K562 (cell line): ENCODE measurements around the gene HARS1.

Experiments used
- CREB1 ChIP-seq, 2 experiments: sonication (generic) in 1 of 2; formaldehyde crosslinking in 1 of 2; IDR thresholded peaks; 2 replicates each; pipeline versions ENCODE4 v1.6.1 to v1.8.0; 2012 to 2022; ENCODE audit warnings: inconsistent platforms in 1 of 2, mild to moderate bottlenecking in 1 of 2, missing genetic modification reagents in 1 of 2, moderate library complexity in 1 of 2
- FOS ChIP-seq: IDR thresholded peaks from 3 replicates; pipeline ENCODE4 v1.6.1; 2011; ENCODE audit not compliant: insufficient read length; ENCODE audit errors: extremely low read depth
- HOXB6 ChIP-seq: fragments of 250-450 bp; sonication (Bioruptor Pico); IDR thresholded peaks from 2 replicates; pipeline ENCODE4 v1.5.1; 2022; ENCODE audit warnings: mild to moderate bottlenecking, borderline replicate concordance
- NCOR1 ChIP-seq: fragments of 450-650 bp; IDR thresholded peaks from 2 replicates; pipeline ENCODE4 v1.6.1; 2016; ENCODE audit warnings: mild to moderate bottlenecking, moderate library complexity
- NFIC ChIP-seq: fragments of 450-650 bp; IDR thresholded peaks from 2 replicates; pipeline ENCODE4 v1.6.1; 2017; ENCODE audit warnings: mild to moderate bottlenecking, inconsistent platforms
- TEAD4 ChIP-seq, 2 experiments: sonication (generic) in 1 of 2; formaldehyde crosslinking in 1 of 2; IDR thresholded peaks; 2 replicates each; pipeline versions ENCODE4 v1.6.1 to v1.8.0; 2012 to 2022; ENCODE audit warnings: borderline replicate concordance in 1 of 2, inconsistent platforms in 1 of 2, low read length in 1 of 2, mild to moderate bottlenecking in 1 of 2, missing genetic modification reagents in 1 of 2
- ZNF316 ChIP-seq: fragments of 450-650 bp; IDR thresholded peaks from 2 replicates; pipeline ENCODE4 v1.6.1; 2016
- TF ChIP-seq, protein P1 (sequence below), 3 experiments: IDR thresholded peaks in 2 of 3; conservative IDR thresholded peaks in 1 of 3; 2 replicates each; pipeline ENCODE4 v1.5.1; 2011 to 2012; ENCODE audit warnings: low read length in 3 of 3, mild to moderate bottlenecking in 3 of 3, control low read depth in 2 of 3, improper control_type of control experiment in 1 of 3, inconsistent platforms in 1 of 3, low read depth in 1 of 3, mixed read lengths in 1 of 3, moderate library complexity in 1 of 3; ENCODE audit not compliant: insufficient read depth in 2 of 3

DNA sequence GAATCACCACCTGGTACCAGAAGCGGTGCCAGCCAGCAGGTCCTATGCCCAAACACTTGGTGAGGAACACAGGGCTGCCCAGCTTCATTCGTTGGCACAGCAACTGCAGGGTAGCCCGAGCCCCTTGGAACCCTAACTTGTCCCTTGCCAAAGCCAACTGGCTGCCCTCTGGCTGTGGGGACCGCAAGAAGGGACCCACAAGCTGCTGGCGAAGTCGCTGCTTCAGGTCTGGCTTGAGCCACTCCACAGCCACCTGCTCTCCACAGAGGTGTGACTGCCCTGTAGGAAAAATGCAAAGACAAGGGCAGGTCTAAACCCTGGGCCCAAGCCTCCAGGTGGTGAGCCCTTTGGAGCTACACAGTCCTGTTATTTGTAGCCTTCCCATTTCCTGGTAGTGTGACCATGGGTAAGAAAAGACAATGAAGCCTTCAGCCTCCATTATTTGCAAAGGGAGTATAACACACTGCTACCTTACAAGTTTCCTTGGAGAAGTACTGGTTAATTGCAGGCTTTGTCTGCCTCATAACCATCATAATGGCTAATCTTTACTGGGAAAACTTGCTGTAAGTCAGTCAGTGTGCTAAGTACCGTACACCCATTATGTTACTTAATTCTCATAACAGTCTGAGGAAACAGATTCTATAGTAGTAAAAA is 19.6 kb downstream of the HARS1 start:
- TF ChIP-seq CREB1 (IDR thresholded peaks at IDR 0.05) (no peak), CREB1 (CRISPR knock-in tag; IDR thresholded peaks at IDR 0.05) (no peak), TEAD4 (IDR thresholded peaks at IDR 0.05; ENCODE audit: low read length) (no peak), TEAD4 (CRISPR knock-in tag; IDR thresholded peaks at IDR 0.05; ENCODE audit: borderline replicate concordance) (no peak), NFIC (no peak), NCOR1 (no peak), FOS (no peak), ZNF316 (no peak), HOXB6 (no peak)
- TF ChIP-seq, protein P1, sequence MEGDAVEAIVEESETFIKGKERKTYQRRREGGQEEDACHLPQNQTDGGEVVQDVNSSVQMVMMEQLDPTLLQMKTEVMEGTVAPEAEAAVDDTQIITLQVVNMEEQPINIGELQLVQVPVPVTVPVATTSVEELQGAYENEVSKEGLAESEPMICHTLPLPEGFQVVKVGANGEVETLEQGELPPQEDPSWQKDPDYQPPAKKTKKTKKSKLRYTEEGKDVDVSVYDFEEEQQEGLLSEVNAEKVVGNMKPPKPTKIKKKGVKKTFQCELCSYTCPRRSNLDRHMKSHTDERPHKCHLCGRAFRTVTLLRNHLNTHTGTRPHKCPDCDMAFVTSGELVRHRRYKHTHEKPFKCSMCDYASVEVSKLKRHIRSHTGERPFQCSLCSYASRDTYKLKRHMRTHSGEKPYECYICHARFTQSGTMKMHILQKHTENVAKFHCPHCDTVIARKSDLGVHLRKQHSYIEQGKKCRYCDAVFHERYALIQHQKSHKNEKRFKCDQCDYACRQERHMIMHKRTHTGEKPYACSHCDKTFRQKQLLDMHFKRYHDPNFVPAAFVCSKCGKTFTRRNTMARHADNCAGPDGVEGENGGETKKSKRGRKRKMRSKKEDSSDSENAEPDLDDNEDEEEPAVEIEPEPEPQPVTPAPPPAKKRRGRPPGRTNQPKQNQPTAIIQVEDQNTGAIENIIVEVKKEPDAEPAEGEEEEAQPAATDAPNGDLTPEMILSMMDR (IDR thresholded peaks at IDR 0.05 in 2 of 3, conservative IDR thresholded peaks at IDR 0.05 in 1 of 3; ENCODE audit: insufficient read depth in 2 of 3, low read depth in 1 of 3, low read length in 3 of 3), result no peak
